OCI-LY3 (cell line): Measurements from ENCODE around the gene NR2C2AP.

ENCODE experiments used
- CTCF ChIP-seq: fragments of 200-600, 300-600 bp; sonication (generic); IDR thresholded peaks from 2 replicates; pipeline ENCODE4 v1.5.1; 2014; ENCODE audit warnings: antibody characterized with exemption, low read length, low read depth
- EZH2phosphoT487 ChIP-seq: fragments of 200-600 bp; shearing (Covaris generic); IDR thresholded peaks from 2 replicates; pipeline ENCODE4 v1.6.1; 2018; ENCODE audit warnings: antibody characterized with exemption, mixed run types, low read depth

DNA sequence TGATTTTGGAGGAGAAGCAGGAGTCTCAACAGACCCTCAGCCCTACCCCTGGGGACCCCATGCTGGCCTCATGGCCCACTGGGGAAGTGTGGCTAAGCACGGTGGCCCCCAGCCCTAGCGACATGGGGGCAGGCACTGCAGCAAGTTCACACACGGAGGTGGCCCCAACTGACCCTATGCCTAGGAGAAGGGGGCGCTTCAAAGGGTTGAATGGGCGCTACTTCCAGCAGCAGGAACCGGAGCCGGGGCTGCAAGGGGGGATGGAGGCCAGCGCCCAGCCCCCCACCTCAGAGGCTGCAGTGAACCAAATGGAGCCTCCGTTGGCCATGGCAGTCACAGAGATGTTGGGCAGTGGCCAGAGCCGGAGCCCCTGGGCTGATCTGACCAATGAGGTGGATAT, 23.4 kb upstream of the NR2C2AP start:
- no peak for TF ChIP-seq CTCF
- no peak for TF ChIP-seq EZH2phosphoT487
